ENCODE results near the gene RIT1.

The RIT1 gene

DNA sequence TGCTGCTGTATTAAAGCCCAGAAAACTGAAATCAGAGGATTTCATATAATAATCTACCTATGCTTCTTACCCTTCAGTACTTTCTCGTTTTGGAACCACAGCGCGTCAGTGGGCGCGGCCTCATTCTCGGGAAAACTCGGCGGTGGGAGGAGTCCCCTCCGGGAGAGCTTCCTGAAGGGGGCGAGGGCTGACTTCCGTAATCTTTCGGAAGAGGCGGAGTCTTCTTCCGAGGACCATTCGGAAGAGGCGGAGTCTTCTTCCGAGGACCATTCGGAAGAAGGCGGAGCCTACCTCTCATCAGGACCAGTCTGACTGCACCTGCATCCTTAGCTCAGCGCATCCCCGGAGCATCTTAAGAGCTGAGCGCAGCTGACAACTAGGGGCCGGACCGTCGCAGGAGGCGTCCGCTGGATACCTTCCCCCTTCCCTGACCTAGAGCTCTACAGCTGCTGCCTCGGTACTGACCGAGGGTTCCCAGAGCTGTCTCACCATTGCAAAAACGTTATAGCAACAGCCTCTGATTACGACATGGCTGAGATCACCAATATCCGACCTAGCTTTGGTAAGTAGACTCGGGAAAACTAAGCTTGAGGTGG is 51.8 kb downstream of the RIT1 start, which contains the start of gene SYT11:
Gene SYT11 (plus strand): TSS at position 334 of the 596 bp plus-strand sequence. CDS start 195 bp downstream, at position 529.
- DNase-seq (ENCODE audit: low spot score) (peak; percentile 95), FAIRE-seq (no peak)

GRCh38 chr1:155858800-155859233 is 52.3 kb downstream of the RIT1 start:
- peak; percentile 18 for DNase-seq (ENCODE audit: low spot score)
- no peak for FAIRE-seq

GRCh38 chr1:155856975-155857930 is 53.9 kb downstream of the RIT1 start, which contains the start of gene GON4L:
TSS of gene GON4L (minus strand) at chr1:155857214. CDS start at chr1:155853780, 3,434 bp downstream.
- FAIRE-seq (peak; percentile 87), DNase-seq (ENCODE audit: low spot score) (peak; percentile 95)

DNA sequence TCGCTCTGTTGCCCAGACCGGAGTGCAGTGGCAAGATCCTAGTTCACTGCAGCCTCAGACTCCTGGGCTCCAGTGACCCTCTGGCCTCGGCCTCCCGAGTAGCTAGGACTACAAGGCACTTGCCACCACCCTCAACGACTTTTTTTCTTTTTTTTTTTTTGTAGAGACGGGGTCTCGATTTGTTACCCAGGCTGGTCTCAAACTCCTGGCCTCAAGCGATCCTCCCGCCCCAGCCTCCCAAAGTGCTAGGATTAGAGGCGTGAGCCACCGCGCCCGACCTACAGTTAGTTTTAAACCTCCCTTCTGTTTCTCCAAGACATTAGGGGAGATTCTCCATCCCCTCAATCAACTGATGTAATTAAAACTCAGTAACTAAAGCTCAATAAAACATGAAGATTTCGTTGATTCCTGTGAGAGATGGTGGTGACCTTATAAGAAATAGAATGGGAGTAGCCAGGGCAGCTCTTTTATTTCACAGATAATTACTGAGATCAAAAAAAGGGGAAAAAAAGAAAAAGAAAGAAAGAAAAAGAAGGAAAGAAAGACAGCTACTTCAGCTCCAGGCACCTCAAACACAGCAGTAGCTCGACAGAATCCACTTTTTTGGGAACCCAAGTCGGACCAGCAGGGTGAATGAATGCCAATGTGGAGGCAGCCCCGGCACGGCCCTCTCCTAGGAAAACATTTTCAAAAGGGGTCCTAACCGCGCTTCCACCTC is 54.7 kb downstream of the RIT1 start:
- DNase-seq (ENCODE audit: low spot score) (no peak), FAIRE-seq (no peak)

GRCh38 chr1:155850345-155850744 is 60.8 kb downstream of the RIT1 start:
- no peak for DNase-seq (ENCODE audit: low spot score)
- FAIRE-seq, result no peak

GRCh38 chr1:155847823-155848529 is 63.2 kb downstream of the RIT1 start:
- no peak for DNase-seq (ENCODE audit: low spot score)
- FAIRE-seq, result no peak
